Activated CD8-positive, alpha-beta memory T cell treated with anti-CD3 and anti-CD28 coated beads, Interleukin-2, amount 10 ng/mL, durations not matched to agents 7 days and 5 days (primary cell): Measurements from ENCODE around the gene CCDC169. TPM values are rescaled to one million over a fixed set of nuclear protein-coding genes. Genes with fewer than 3 reads are reported as not detected.

ENCODE experiments used
- ATAC-seq: fragments of 150-1000 bp; cut with Tn5 transposase; one replicate; pipeline ENCODE4 v1.10.0; 2021; ENCODE audit warnings: moderate library complexity
- CTCF ChIA-PET: fragments of 350-600 bp; sonication (Branson Sonifier 250); formaldehyde crosslinking; loops from one replicate; lab custom pipeline; 2021; ENCODE audit warnings: antibody characterized with exemption; lab: Charles Lee
- DNase-seq: peaks from one replicate; pipeline ENCODE4 v3.0.0-alpha.2; 2020
- H3K27ac Mint-ChIP-seq: one replicate; pipeline ENCODE4 v1.8.0; 2021; ENCODE audit warnings: mild to moderate bottlenecking, mixed read lengths
- H3K27me3 Mint-ChIP-seq: one replicate; pipeline ENCODE4 v1.8.0; 2021; ENCODE audit warnings: mixed read lengths
- H3K36me3 Mint-ChIP-seq: one replicate; pipeline ENCODE4 v1.8.0; 2021; ENCODE audit warnings: mild to moderate bottlenecking, mixed read lengths
- H3K4me1 Mint-ChIP-seq: one replicate; pipeline ENCODE4 v1.8.0; 2021; ENCODE audit warnings: mixed read lengths
- H3K4me3 Mint-ChIP-seq: one replicate; pipeline ENCODE4 v1.8.0; 2021; ENCODE audit warnings: mild to moderate bottlenecking, moderate library complexity, mixed read lengths
- H3K9me3 Mint-ChIP-seq: one replicate; pipeline ENCODE4 v1.8.0; 2022; ENCODE audit warnings: low read depth, mixed read lengths
- total RNA-seq, 2 experiments: library from RNA; stranded (reverse); gene quantifications; one replicate each; pipeline ENCODE4 v1.2.3, GENCODE V29; 2021

Gene CCDC169
- total RNA-seq, 2 experiments from 2014 or later, result 0.45 TPM; not detected in 1

GRCh38 chr13:36193151-36193855 is 104.3 kb downstream of the CCDC169 start:
- H3K4me1 Mint-ChIP-seq, result no peaks in the 10 kb centered on the region
- CTCF ChIA-PET, result no interaction called here
- no peak for ATAC-seq

GRCh38 chr13:36192166-36192565 is 105.4 kb downstream of the CCDC169 start:
- Mint-ChIP-seq H3K9me3 (peaks cover 4% of the 10 kb centered on the region), H3K27ac (no peak overlapping the region), H3K27me3 (no peaks in the 10 kb centered on the region), H3K4me3 (no peak overlapping the region), H3K36me3 (no peaks in the 10 kb centered on the region), H3K4me1 (no peaks in the 10 kb centered on the region)
- no peak for ATAC-seq
- CTCF ChIA-PET, result no interaction called here
- no peak for DNase-seq

More at GRCh38 chr13:36193151-36193855, 104.3 kb downstream of the CCDC169 start:
- no peaks in the 10 kb centered on the region for H3K36me3 Mint-ChIP-seq
- DNase-seq, result no peak
- H3K4me3 Mint-ChIP-seq, result no peak overlapping the region
- H3K27me3 Mint-ChIP-seq, result no peaks in the 10 kb centered on the region
- no peak overlapping the region for H3K27ac Mint-ChIP-seq
- peaks cover 2% of the 10 kb centered on the region for H3K9me3 Mint-ChIP-seq

- Mint-ChIP-seq H3K27me3 (no peaks in the 10 kb centered on the region), H3K4me3 (no peak overlapping the region), H3K36me3 (no peaks in the 10 kb centered on the region), H3K27ac (no peak overlapping the region), H3K9me3 (peaks cover 4% of the 10 kb centered on the region), H3K4me1 (no peaks in the 10 kb centered on the region)
- CTCF ChIA-PET, result no interaction called here
- DNase-seq, result no peak
- no peak for ATAC-seq
Observed at GRCh38 chr13:36190771-36191170, 106.8 kb downstream of the CCDC169 start.

- Mint-ChIP-seq H3K27ac (no peak overlapping the region), H3K9me3 (peaks cover 6% of the 10 kb centered on the region), H3K4me1 (no peaks in the 10 kb centered on the region), H3K4me3 (no peak overlapping the region), H3K27me3 (no peaks in the 10 kb centered on the region), H3K36me3 (no peaks in the 10 kb centered on the region)
- CTCF ChIA-PET, result no interaction called here
- DNase-seq (no peak), ATAC-seq (no peak)
Observed at GRCh38 chr13:36188441-36188840, 109.2 kb downstream of the CCDC169 start.

- no peak overlapping the region for H3K4me3 Mint-ChIP-seq
- no peak for ATAC-seq
- no peaks in the 10 kb centered on the region for H3K4me1 Mint-ChIP-seq
- no peaks in the 10 kb centered on the region for H3K27me3 Mint-ChIP-seq
- CTCF ChIA-PET, result no interaction called here
- DNase-seq, result no peak
- H3K27ac Mint-ChIP-seq, result no peak overlapping the region
- no peaks in the 10 kb centered on the region for H3K36me3 Mint-ChIP-seq
- peaks cover 10% of the 10 kb centered on the region for H3K9me3 Mint-ChIP-seq
Observed at GRCh38 chr13:36183901-36184300, 113.7 kb downstream of the CCDC169 start.

Other genes with a start within 250 kb of the CCDC169 start
- gene DCLK1, start 166.4 kb downstream of the CCDC169 start, total RNA-seq, result not detected
- not detected for gene SOHLH2, start 83.3 kb downstream of the CCDC169 start, total RNA-seq
- gene SPART, start 48.6 kb upstream of the CCDC169 start, total RNA-seq, result 10 to 100 TPM in 1 of 2 experiments, 1 to 10 TPM in 1; 8.4 to 16.3 TPM
- 1 to 10 TPM; 3.8 to 4.3 TPM for gene CCNA1, start 134.7 kb upstream of the CCDC169 start, total RNA-seq